Measurements from ENCODE around the gene CALML6. TPM values are rescaled to one million over a fixed set of nuclear protein-coding genes. Genes with fewer than 3 reads are reported as not detected.
A peak's percentile ranks its signal among the peaks of the same experiment; 100 is the strongest.

Gene CALML6
- total RNA-seq, 1 experiment from 2014 or later: not detected

- H3K4me3 ChIP-seq (ENCODE audit: low read length): no peak overlapping the region
- no peaks in the 10 kb centered on the region for H3K79me2 ChIP-seq (ENCODE audit: low read length)
- no peak overlapping the region for H3K9ac ChIP-seq (ENCODE audit: low read length)
- H3K27me3 ChIP-seq (ENCODE audit: low read length): no peaks in the 10 kb centered on the region
- H3K27ac ChIP-seq (ENCODE audit: low read length): no peak overlapping the region
- no peak overlapping the region for H3K4me2 ChIP-seq (ENCODE audit: low read depth, low read length, poor library complexity, severe bottlenecking)
- peaks cover 12% of the 10 kb centered on the region for H3K4me1 ChIP-seq (ENCODE audit: low read length)
- no peak overlapping the region for H2AFZ ChIP-seq (ENCODE audit: low read length)
- DNase-seq: no peak
- peaks cover 4% of the 10 kb centered on the region; the same call in 1 of the 2 replicates for H3K9me3 ChIP-seq (ENCODE audit: low read length)
- H4K20me1 ChIP-seq (ENCODE audit: insufficient read depth, low read depth, low read length): no peaks in the 10 kb centered on the region
- H3K36me3 ChIP-seq (ENCODE audit: insufficient read depth, low read length): no peaks in the 10 kb centered on the region
- no peaks in the 10 kb centered on the region for H3K9me2 ChIP-seq (replicated peaks; ENCODE audit: insufficient read depth, low read length)
Measured at GRCh38 chr1:1901641-1902294, 13.3 kb upstream of the CALML6 start.

GRCh38 chr1:1903224-1903623 is 11.8 kb upstream of the CALML6 start:
- no peak overlapping the region for H3K9ac ChIP-seq (ENCODE audit: low read length)
- no peak overlapping the region for H3K4me2 ChIP-seq (ENCODE audit: low read depth, low read length, poor library complexity, severe bottlenecking)
- no peak for DNase-seq
- H3K4me1 ChIP-seq (ENCODE audit: low read length): peaks cover 27% of the 10 kb centered on the region
- H3K9me3 ChIP-seq (ENCODE audit: low read length): peaks cover 4% of the 10 kb centered on the region; the same call in 1 of the 2 replicates
- H3K4me3 ChIP-seq (ENCODE audit: low read length): no peak overlapping the region
- no peaks in the 10 kb centered on the region for H3K9me2 ChIP-seq (replicated peaks; ENCODE audit: insufficient read depth, low read length)
- 0 out of 2 replicates have a peak, but pooled peaks cover 3% of the 10 kb centered on the region for H3K79me2 ChIP-seq (ENCODE audit: low read length)
- H3K36me3 ChIP-seq (ENCODE audit: insufficient read depth, low read length): no peaks in the 10 kb centered on the region
- no peak overlapping the region for H2AFZ ChIP-seq (ENCODE audit: low read length)
- H3K27ac ChIP-seq (ENCODE audit: low read length): no peak overlapping the region
- no peaks in the 10 kb centered on the region for H4K20me1 ChIP-seq (ENCODE audit: insufficient read depth, low read depth, low read length)
- no peaks in the 10 kb centered on the region for H3K27me3 ChIP-seq (ENCODE audit: low read length)

GRCh38 chr1:1906185-1907097 is 8.6 kb upstream of the CALML6 start:
- no peak overlapping the region for H2AFZ ChIP-seq (ENCODE audit: low read length)
- DNase-seq: peak; percentile 87
- H3K9ac ChIP-seq (ENCODE audit: low read length): peak overlapping the region; percentile 50
- H3K36me3 ChIP-seq (ENCODE audit: insufficient read depth, low read length): no peaks in the 10 kb centered on the region
- H3K4me2 ChIP-seq (ENCODE audit: low read depth, low read length, poor library complexity, severe bottlenecking): peak overlapping the region; percentile 96
- H3K9me3 ChIP-seq (ENCODE audit: low read length): peaks cover 4% of the 10 kb centered on the region; the same call in 1 of the 2 replicates
- no peaks in the 10 kb centered on the region for H3K9me2 ChIP-seq (replicated peaks; ENCODE audit: insufficient read depth, low read length)
- no peaks in the 10 kb centered on the region for H3K27me3 ChIP-seq (ENCODE audit: low read length)
- no peak overlapping the region for H3K4me3 ChIP-seq (ENCODE audit: low read length)
- H3K79me2 ChIP-seq (ENCODE audit: low read length): 0 out of 2 replicates have a peak, but pooled peaks cover 5% of the 10 kb centered on the region
- H3K27ac ChIP-seq (ENCODE audit: low read length): peak overlapping the region; percentile 83
- H4K20me1 ChIP-seq (ENCODE audit: insufficient read depth, low read depth, low read length): no peaks in the 10 kb centered on the region
- peaks cover 34% of the 10 kb centered on the region for H3K4me1 ChIP-seq (ENCODE audit: low read length)

- Histone ChIP-seq H4K20me1 (ENCODE audit: insufficient read depth, low read depth, low read length) (no peaks in the 10 kb centered on the region), H3K9ac (ENCODE audit: low read length) (peak overlapping the region; percentile 50), H3K27ac (ENCODE audit: low read length) (peak overlapping the region; percentile 83), H3K4me2 (ENCODE audit: low read depth, low read length, poor library complexity, severe bottlenecking) (peak overlapping the region; percentile 96), H3K79me2 (ENCODE audit: low read length) (0 out of 2 replicates have a peak, but pooled peaks cover 5% of the 10 kb centered on the region), H3K4me3 (ENCODE audit: low read length) (no peak overlapping the region), H3K9me3 (ENCODE audit: low read length) (peaks cover 4% of the 10 kb centered on the region; the same call in 1 of the 2 replicates), H3K4me1 (ENCODE audit: low read length) (peaks cover 34% of the 10 kb centered on the region), H3K9me2 (replicated peaks; ENCODE audit: insufficient read depth, low read length) (no peaks in the 10 kb centered on the region), H3K36me3 (ENCODE audit: insufficient read depth, low read length) (no peaks in the 10 kb centered on the region), H2AFZ (ENCODE audit: low read length) (no peak overlapping the region), H3K27me3 (ENCODE audit: low read length) (no peaks in the 10 kb centered on the region)
- DNase-seq: peak; percentile 72
Measured at GRCh38 chr1:1907098-1907736, 7.8 kb upstream of the CALML6 start.

GRCh38 chr1:1908506-1908791 is 6.6 kb upstream of the CALML6 start:
- H3K4me3 ChIP-seq (ENCODE audit: low read length): peak overlapping the region; percentile 91
- no peaks in the 10 kb centered on the region for H3K9me2 ChIP-seq (replicated peaks; ENCODE audit: insufficient read depth, low read length)
- peak overlapping the region; percentile 96 for H3K4me2 ChIP-seq (ENCODE audit: low read depth, low read length, poor library complexity, severe bottlenecking)
- H3K27ac ChIP-seq (ENCODE audit: low read length): peak overlapping the region; percentile 83
- H3K36me3 ChIP-seq (ENCODE audit: insufficient read depth, low read length): no peaks in the 10 kb centered on the region
- H2AFZ ChIP-seq (ENCODE audit: low read length): peak overlapping the region; percentile 69; the same call in 1 of the 2 replicates
- no peaks in the 10 kb centered on the region for H3K27me3 ChIP-seq (ENCODE audit: low read length)
- no peaks in the 10 kb centered on the region for H3K9me3 ChIP-seq (ENCODE audit: low read length)
- H4K20me1 ChIP-seq (ENCODE audit: insufficient read depth, low read depth, low read length): no peaks in the 10 kb centered on the region
- H3K4me1 ChIP-seq (ENCODE audit: low read length): peaks cover 34% of the 10 kb centered on the region
- H3K9ac ChIP-seq (ENCODE audit: low read length): peak overlapping the region; percentile 99
- H3K79me2 ChIP-seq (ENCODE audit: low read length): 0 out of 2 replicates have a peak, but pooled peaks cover 5% of the 10 kb centered on the region
- peak; percentile 76 for DNase-seq

GRCh38 chr1:1910033-1910465 is 5.0 kb upstream of the CALML6 start:
- Histone ChIP-seq H3K79me2 (ENCODE audit: low read length) (0 out of 2 replicates have a peak, but pooled peaks cover 5% of the 10 kb centered on the region), H3K9me3 (ENCODE audit: low read length) (no peaks in the 10 kb centered on the region), H3K4me3 (ENCODE audit: low read length) (no peak overlapping the region), H2AFZ (ENCODE audit: low read length) (no peak overlapping the region), H3K9me2 (replicated peaks; ENCODE audit: insufficient read depth, low read length) (no peaks in the 10 kb centered on the region), H3K36me3 (ENCODE audit: insufficient read depth, low read length) (no peaks in the 10 kb centered on the region), H3K9ac (ENCODE audit: low read length) (no peak overlapping the region), H3K4me1 (ENCODE audit: low read length) (peaks cover 34% of the 10 kb centered on the region), H4K20me1 (ENCODE audit: insufficient read depth, low read depth, low read length) (no peaks in the 10 kb centered on the region), H3K27ac (ENCODE audit: low read length) (no peak overlapping the region), H3K4me2 (ENCODE audit: low read depth, low read length, poor library complexity, severe bottlenecking) (no peak overlapping the region), H3K27me3 (ENCODE audit: low read length) (no peaks in the 10 kb centered on the region)
- no peak for DNase-seq

- Histone ChIP-seq H3K79me2 (ENCODE audit: low read length) (0 out of 2 replicates have a peak, but pooled peaks cover 5% of the 10 kb centered on the region), H3K4me3 (ENCODE audit: low read length) (no peak overlapping the region), H3K9me2 (replicated peaks; ENCODE audit: insufficient read depth, low read length) (no peaks in the 10 kb centered on the region), H3K9ac (ENCODE audit: low read length) (no peak overlapping the region), H3K27ac (ENCODE audit: low read length) (no peak overlapping the region), H3K4me2 (ENCODE audit: low read depth, low read length, poor library complexity, severe bottlenecking) (no peak overlapping the region), H3K4me1 (ENCODE audit: low read length) (peaks cover 34% of the 10 kb centered on the region), H3K27me3 (ENCODE audit: low read length) (no peaks in the 10 kb centered on the region), H4K20me1 (ENCODE audit: insufficient read depth, low read depth, low read length) (no peaks in the 10 kb centered on the region), H3K9me3 (ENCODE audit: low read length) (no peaks in the 10 kb centered on the region), H2AFZ (ENCODE audit: low read length) (no peak overlapping the region), H3K36me3 (ENCODE audit: insufficient read depth, low read length) (no peaks in the 10 kb centered on the region)
- DNase-seq: no peak
Measured at GRCh38 chr1:1910651-1911331, 4.3 kb upstream of the CALML6 start.

Data from Karpas-422 (cell line).